B cell (primary cell): ENCODE data around the gene DPP10.

Experiments
- EZH2 ChIP-seq: IDR thresholded peaks from 2 replicates; pipeline ENCODE4 v1.6.1; 2012; ENCODE audit warnings: borderline replicate concordance, low read depth, mild to moderate bottlenecking, moderate library complexity, low read length; ENCODE audit not compliant: insufficient read depth, poor library complexity, severe bottlenecking
- TF ChIP-seq, protein P1 (sequence below): fragments of 200-600 bp; IDR thresholded peaks from one replicate; pipeline ENCODE4 v1.8.0; 2022; ENCODE audit warnings: antibody characterized with exemption, mild to moderate bottlenecking

DNA sequence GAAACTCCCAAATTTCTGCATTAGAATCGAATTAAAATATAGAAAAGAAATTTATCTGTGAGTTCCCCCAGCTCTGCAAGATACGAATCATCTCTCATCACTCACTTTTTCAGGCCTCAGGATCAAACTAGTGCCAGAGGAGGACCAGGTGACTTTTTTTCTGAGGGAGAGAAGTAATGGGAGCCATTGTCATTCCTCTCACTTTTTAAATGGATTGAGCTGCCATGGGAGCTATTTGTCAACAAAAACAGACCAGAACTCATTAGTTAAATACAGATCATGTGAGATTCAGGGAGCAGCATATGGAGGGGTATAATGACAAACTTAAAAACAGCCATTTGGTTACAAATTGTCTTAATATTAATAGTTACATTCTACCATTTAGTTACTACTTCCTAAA, 594.4 kb downstream of the DPP10 start:
- TF ChIP-seq, protein P1, sequence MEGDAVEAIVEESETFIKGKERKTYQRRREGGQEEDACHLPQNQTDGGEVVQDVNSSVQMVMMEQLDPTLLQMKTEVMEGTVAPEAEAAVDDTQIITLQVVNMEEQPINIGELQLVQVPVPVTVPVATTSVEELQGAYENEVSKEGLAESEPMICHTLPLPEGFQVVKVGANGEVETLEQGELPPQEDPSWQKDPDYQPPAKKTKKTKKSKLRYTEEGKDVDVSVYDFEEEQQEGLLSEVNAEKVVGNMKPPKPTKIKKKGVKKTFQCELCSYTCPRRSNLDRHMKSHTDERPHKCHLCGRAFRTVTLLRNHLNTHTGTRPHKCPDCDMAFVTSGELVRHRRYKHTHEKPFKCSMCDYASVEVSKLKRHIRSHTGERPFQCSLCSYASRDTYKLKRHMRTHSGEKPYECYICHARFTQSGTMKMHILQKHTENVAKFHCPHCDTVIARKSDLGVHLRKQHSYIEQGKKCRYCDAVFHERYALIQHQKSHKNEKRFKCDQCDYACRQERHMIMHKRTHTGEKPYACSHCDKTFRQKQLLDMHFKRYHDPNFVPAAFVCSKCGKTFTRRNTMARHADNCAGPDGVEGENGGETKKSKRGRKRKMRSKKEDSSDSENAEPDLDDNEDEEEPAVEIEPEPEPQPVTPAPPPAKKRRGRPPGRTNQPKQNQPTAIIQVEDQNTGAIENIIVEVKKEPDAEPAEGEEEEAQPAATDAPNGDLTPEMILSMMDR, result no peak
- TF ChIP-seq EZH2, result no peak
